ENCODE results near the gene LYPD6.

GRCh38 chr2:149430743-149431736 lies 100.7 kb downstream of the LYPD6 start:
- TF ChIP-seq CTCF (IDR thresholded peaks at IDR 0.05) (no peak), ZBTB33 (IDR thresholded peaks at IDR 0.05; ENCODE audit: borderline replicate concordance, low read depth) (no peak), FOXM1 (IDR thresholded peaks at IDR 0.05; ENCODE audit: low read depth) (no peak), TAF1 (IDR thresholded peaks at IDR 0.05; ENCODE audit: borderline replicate concordance, low read depth, low read length) (no peak), USF2 (IDR thresholded peaks at IDR 0.05; ENCODE audit: borderline replicate concordance, low read depth, low read length) (no peak), SMC3 (IDR thresholded peaks at IDR 0.05; ENCODE audit: low read depth, low read length) (no peak), FOSL2 (IDR thresholded peaks at IDR 0.05; ENCODE audit: borderline replicate concordance, low read depth) (no peak), POLR2AphosphoS5 (IDR thresholded peaks at IDR 0.05; ENCODE audit: low read depth, low read length) (no peak), JUND (IDR thresholded peaks at IDR 0.05) (no peak), YY1 (IDR thresholded peaks at IDR 0.05; ENCODE audit: low read depth) (no peak), CHD2 (IDR thresholded peaks at IDR 0.05; ENCODE audit: low read length, partially characterized antibody) (no peak)
